GM12801 (cell line): ENCODE data around the gene XYLT2.

Experiments used
- TF ChIP-seq, protein P1 (sequence below): IDR thresholded peaks from one replicate; pipeline ENCODE4 v1.5.1; 2011; ENCODE audit warnings: control low read depth; ENCODE audit not compliant: insufficient read length; ENCODE audit errors: extremely low read depth

Gene XYLT2

GRCh38 chr17:50325906-50326305, 20.0 kb upstream of the XYLT2 start:
- TF ChIP-seq, protein P1, sequence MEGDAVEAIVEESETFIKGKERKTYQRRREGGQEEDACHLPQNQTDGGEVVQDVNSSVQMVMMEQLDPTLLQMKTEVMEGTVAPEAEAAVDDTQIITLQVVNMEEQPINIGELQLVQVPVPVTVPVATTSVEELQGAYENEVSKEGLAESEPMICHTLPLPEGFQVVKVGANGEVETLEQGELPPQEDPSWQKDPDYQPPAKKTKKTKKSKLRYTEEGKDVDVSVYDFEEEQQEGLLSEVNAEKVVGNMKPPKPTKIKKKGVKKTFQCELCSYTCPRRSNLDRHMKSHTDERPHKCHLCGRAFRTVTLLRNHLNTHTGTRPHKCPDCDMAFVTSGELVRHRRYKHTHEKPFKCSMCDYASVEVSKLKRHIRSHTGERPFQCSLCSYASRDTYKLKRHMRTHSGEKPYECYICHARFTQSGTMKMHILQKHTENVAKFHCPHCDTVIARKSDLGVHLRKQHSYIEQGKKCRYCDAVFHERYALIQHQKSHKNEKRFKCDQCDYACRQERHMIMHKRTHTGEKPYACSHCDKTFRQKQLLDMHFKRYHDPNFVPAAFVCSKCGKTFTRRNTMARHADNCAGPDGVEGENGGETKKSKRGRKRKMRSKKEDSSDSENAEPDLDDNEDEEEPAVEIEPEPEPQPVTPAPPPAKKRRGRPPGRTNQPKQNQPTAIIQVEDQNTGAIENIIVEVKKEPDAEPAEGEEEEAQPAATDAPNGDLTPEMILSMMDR, result no peak

- TF ChIP-seq, protein P1, result no peak
These were observed 19.0 kb upstream of the XYLT2 start for GRCh38 chr17:50326831-50327364.

DNA sequence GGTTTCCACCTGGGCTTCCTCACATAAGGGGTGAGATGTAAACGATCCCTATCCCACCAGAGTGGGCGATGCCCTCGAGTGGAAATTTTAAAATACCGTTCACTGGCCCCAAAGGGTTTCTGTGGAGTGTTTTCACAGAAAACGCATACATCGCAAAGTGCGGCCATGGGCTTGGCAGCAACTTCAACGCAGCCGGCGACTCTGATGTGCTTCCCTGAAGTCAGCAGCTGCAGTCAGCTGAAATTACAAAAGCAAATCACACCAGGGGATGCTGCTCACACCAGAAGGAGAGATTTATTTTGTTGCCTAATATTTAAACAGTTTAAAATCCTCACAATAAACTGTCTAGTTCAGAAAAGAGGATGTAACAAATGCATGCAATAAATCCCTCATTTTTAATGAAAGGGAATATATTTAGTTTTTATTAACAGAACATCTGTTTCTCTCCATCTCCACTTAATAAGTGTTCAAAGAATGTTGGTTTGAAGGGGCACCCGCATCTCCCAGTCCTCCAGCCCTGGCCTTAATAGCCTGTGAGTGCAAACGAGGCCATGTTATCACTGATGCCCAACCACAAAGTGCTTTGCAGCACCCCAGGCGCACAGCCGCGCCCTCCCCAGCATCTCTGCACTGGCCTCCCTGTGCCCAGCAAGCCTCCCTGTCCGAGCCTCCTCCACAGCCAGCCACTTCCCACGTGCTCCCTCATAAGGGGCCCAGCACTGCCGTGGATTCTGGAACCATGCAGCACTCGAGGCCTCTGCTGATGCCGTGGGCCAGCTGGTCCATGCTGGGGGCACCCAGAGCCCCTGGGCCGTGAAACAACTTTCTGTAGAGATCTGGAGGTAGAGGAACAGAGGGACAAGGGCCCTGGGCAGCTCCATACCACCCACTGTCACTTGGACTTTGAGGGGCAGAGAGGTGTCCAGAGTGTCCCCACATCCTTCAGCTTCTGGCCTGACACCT, 17.3 kb upstream of the XYLT2 start:
- TF ChIP-seq, protein P1, result no peak

DNA sequence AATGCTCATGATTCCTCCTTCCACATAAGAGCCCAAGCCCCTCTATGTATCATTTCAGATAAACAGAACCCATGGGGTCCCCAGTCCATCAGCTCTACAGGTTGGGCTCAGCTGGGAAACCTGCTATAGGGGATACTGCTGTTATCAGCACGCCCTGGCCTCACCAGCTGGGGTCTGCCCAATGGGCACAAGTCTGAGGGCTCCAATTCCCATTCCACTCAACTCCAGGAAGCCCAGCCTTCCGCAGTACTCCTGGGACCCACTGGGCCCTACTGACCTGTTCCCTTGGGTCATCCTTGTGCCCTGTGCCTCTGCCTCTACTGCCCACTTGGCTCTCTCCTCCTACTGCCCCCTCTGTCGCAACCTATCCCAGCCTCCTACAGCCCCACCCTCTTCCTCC, 16.2 kb upstream of the XYLT2 start:
- TF ChIP-seq, protein P1, result no peak

DNA sequence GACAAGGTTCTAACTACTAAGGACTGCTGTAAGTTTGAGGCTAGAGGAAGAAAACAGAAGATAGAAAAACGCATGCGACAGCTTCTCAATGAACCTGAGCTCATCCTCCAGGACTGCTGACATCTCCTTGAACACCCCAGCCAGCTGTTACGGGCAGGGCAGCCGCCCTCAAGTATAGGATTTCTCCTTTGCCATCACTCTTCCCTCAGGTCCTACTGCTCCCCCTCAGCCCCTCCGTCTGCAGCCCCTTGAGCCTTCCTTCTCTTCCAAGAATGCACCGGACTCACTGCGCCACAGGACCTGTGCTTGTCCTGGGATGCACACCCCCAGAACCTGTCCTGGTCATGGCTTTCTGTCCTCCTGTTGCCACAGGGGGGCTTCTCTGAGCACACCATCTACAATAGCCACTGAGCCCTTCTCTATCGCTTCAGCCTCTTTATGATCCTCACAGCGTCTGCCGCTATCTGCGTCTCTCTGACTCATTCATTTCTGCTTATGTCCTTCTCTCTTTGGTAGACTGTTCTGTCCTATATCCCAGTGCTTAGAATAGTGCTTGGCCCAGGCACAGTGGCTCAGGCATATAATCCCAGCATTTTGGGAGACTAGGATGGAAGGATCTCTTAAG, 15.7 kb upstream of the XYLT2 start:
- TF ChIP-seq, protein P1, result no peak

GRCh38 chr17:50331085-50331791, 14.7 kb upstream of the XYLT2 start:
- TF ChIP-seq, protein P1, result no peak

DNA sequence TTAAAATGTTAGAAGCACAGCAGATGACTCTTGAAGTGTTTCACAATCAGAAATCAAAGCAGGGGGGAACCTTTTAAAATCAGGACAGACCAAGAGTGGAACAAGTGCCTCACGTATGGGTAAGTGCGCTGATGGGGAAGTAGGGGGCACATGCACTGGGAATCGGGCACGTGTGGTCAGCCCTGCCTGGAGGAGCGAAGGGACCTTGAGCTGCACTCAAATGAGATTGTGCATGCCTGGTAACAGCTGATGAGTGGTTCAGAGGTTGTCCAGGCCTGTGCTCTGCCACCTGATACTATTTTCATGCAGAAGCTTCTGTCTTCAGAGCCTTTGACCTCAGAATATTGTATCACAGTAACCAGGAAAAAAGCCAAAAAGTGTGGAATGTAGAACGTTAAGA, 13.7 kb upstream of the XYLT2 start:
- TF ChIP-seq, protein P1, result no peak
